ENCODE data around the gene BAIAP2L2.
A peak's percentile ranks its signal among the peaks of the same experiment; 100 is the strongest.

The BAIAP2L2 gene

DNA sequence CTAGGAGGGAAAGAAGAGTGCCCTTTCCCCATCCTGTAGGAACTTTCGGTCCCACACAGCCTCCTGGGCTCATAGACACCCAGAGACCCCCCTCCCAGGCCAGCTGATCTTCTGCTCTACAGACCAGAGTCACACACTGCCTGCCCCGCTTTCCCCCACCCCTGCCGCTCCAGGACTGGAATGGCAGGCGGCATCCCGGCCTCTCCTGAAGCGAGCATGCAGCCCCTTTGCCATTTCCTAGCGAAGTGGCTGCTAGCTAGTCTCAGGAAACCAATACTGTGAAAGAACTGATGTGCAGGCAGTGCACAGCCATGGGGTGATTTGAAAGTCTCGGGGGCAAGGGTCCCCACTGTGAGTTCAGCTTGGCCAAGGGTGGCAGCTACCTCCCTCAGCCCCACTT is 44.9 kb downstream of the BAIAP2L2 start:
- Histone ChIP-seq H3K27ac (no peak overlapping the region), H3K9ac (ENCODE audit: insufficient read length) (no peak overlapping the region), H3K9me3 (ENCODE audit: low read depth, low read length) (no peaks in the 10 kb centered on the region), H3K36me3 (ENCODE audit: insufficient read depth, low read length) (peaks cover 5% of the 10 kb centered on the region; the same call in 1 of the 2 replicates), H3K4me3 (no peak overlapping the region)
- DNase-seq (ENCODE audit: low read depth, low spot score): no peak
- TF ChIP-seq FOXP2 (optimal IDR thresholded peaks at IDR 0.05; ENCODE audit: control extremely low read depth, extremely low read length, insufficient read depth) (no peak), POLR2AphosphoS5 (IDR thresholded peaks at IDR 0.05; ENCODE audit: borderline replicate concordance, low read depth, low read length) (no peak), EZH2 (IDR thresholded peaks at IDR 0.05) (no peak)

DNA sequence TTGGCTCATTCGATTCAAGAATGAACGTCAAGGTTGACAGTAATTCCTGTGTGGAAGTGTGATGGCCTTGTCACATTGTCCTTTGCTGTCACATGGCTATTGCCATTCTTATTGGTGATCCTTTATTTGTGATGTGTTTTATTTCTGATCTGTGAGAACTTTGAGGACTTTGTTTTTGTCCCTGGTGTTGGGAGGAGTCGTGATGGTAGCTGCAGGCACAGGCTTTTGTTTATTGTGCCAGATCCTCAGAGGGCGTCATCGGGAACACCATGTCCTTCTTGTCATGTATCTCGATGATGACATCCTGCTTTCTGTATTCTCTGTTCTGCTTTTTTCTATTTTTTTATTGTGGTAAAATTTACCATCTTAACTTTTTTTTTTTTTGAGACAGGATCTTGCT is 47.7 kb downstream of the BAIAP2L2 start:
- TF ChIP-seq FOXP2 (optimal IDR thresholded peaks at IDR 0.05; ENCODE audit: control extremely low read depth, extremely low read length, insufficient read depth): no peak
- no peak for TF ChIP-seq POLR2AphosphoS5 (IDR thresholded peaks at IDR 0.05; ENCODE audit: borderline replicate concordance, low read depth, low read length)
- TF ChIP-seq EZH2 (IDR thresholded peaks at IDR 0.05): no peak
- Histone ChIP-seq H3K4me3 (no peak overlapping the region), H3K36me3 (ENCODE audit: insufficient read depth, low read length) (peaks cover 7% of the 10 kb centered on the region; the same call in 1 of the 2 replicates), H3K9ac (ENCODE audit: insufficient read length) (no peak overlapping the region), H3K27ac (no peak overlapping the region), H3K9me3 (ENCODE audit: low read depth, low read length) (no peaks in the 10 kb centered on the region)
- DNase-seq (ENCODE audit: low read depth, low spot score): no peak

DNA sequence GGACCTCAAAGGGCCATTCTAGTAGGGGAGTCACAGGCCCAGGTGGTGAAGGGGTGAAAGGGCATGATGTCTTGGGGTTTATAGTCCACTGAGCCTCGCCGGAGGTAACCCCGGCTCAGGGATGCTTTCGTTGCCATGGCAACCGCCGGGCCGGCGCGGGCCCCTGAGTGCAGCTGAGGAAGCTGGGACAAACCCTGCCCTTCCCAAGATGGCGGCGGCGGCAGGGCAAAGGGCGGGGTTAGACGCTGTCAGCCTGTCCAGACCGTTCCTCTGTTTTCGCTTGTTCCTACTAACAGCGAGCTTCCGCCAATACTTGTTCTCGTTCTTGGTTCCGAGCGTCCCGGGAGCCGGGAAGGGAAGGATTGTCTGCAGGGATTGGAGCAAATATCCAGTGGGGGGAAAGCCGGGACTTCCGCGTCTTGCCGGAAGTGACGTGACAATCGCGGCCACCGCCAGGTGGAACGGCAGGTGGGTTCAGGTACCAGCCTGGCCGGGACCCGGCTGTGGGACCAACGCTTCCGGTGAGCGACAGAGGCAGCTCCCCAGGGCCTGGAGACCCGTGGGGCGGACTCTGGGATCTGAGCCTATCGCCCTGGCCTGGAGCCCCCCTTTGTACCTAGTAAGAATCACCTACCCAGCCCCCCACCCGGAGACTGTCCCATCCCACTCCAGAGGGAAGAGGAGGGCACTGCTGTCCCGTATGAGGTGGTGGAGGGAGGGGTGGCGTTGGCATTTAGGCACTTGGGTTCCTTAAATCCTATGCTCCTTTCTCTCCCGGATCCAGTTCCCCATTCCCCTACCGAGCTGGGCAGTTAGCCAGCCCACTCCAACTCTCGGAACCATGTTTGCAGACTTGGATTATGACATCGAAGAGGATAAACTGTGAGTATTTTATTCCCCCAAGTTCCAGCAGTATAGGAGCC is 53.3 kb downstream of the BAIAP2L2 start, which contains the start of gene PICK1:
Gene PICK1 (plus strand): TSS at position 436 of the 923 bp plus-strand sequence. CDS start 406 bp downstream, at position 842.
- peak; percentile 40 for DNase-seq (ENCODE audit: low read depth, low spot score)
- Histone ChIP-seq H3K9ac (ENCODE audit: insufficient read length) (peak within 1 kb of the TSS; percentile 80), H3K4me3 (peak within 1 kb of the TSS; percentile 76), H3K27ac (peak within 1 kb of the TSS; percentile 84; the same call in 1 of the 2 replicates), H3K36me3 (ENCODE audit: insufficient read depth, low read length) (0 out of 2 replicates have a peak, but pooled peaks cover 3% of the 10 kb centered on the region), H3K9me3 (ENCODE audit: low read depth, low read length) (no peaks in the 10 kb centered on the region)
- TF ChIP-seq FOXP2 (optimal IDR thresholded peaks at IDR 0.05; ENCODE audit: control extremely low read depth, extremely low read length, insufficient read depth) (peak; percentile 43), POLR2AphosphoS5 (IDR thresholded peaks at IDR 0.05; ENCODE audit: borderline replicate concordance, low read depth, low read length) (no peak), EZH2 (IDR thresholded peaks at IDR 0.05) (no peak)

DNA sequence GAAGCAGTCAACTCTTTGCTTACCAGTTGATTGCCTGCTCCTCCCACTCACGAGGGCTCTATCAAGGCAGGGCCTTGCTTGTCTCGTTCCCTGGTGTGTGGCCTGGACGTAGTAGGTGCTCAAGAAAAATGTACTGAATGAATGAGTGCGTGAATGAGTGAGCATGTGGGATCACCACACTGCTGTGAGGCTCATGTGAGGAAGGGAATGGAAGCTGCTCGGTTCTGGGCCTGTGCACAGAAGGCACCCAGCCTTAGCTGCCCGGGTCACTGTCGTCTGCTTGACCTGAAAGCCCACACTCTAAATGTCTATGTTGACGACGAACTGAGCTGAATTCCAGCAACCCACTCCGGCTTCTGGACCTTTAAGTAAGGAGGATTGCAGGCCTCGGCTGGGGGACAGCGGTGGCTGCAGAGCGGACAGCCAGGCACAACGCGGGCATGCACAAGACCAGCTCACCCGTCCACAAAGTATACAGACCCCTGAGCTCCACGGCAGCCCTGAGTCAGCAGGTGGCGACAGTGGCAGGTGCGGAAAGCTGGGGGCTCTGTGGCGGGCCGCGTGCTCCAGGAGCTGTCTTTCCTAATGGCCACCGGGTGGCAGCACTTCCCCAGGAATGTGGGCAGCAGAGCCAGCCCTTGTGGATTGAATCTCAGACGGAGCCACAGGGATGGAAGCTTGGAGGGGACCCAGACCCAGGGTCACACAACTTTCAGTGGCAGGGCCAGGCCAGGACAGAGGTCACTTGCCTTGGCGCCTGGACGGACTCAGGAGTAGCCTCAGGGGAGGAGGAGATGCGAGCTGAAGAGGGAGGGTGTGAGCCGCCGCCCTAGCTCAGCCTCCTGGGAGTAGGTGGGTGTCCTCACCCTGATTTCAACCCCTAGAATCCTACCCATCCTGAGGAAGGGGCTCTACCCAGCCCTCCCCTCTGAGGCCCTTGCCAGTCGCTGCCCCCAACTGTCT is 58.3 kb downstream of the BAIAP2L2 start:
- no peaks in the 10 kb centered on the region for H3K36me3 ChIP-seq (ENCODE audit: insufficient read depth, low read length)
- H3K9me3 ChIP-seq (ENCODE audit: low read depth, low read length): no peaks in the 10 kb centered on the region
- H3K4me3 ChIP-seq: no peak overlapping the region
- DNase-seq (ENCODE audit: low read depth, low spot score): peak; percentile 44
- no peak overlapping the region for H3K9ac ChIP-seq (ENCODE audit: insufficient read length)
- TF ChIP-seq POLR2AphosphoS5 (IDR thresholded peaks at IDR 0.05; ENCODE audit: borderline replicate concordance, low read depth, low read length): no peak
- TF ChIP-seq FOXP2 (optimal IDR thresholded peaks at IDR 0.05; ENCODE audit: control extremely low read depth, extremely low read length, insufficient read depth): no peak
- no peak for TF ChIP-seq EZH2 (IDR thresholded peaks at IDR 0.05)
- no peak overlapping the region for H3K27ac ChIP-seq

- Histone ChIP-seq H3K9ac (ENCODE audit: insufficient read length) (no peak overlapping the region), H3K4me3 (no peak overlapping the region), H3K9me3 (ENCODE audit: low read depth, low read length) (no peaks in the 10 kb centered on the region), H3K36me3 (ENCODE audit: insufficient read depth, low read length) (no peaks in the 10 kb centered on the region), H3K27ac (no peak overlapping the region)
- DNase-seq (ENCODE audit: low read depth, low spot score): no peak
- TF ChIP-seq FOXP2 (optimal IDR thresholded peaks at IDR 0.05; ENCODE audit: control extremely low read depth, extremely low read length, insufficient read depth) (no peak), POLR2AphosphoS5 (IDR thresholded peaks at IDR 0.05; ENCODE audit: borderline replicate concordance, low read depth, low read length) (no peak), EZH2 (IDR thresholded peaks at IDR 0.05) (no peak)
These were observed 59.2 kb downstream of the BAIAP2L2 start for GRCh38 chr22:38051261-38051660.

DNA sequence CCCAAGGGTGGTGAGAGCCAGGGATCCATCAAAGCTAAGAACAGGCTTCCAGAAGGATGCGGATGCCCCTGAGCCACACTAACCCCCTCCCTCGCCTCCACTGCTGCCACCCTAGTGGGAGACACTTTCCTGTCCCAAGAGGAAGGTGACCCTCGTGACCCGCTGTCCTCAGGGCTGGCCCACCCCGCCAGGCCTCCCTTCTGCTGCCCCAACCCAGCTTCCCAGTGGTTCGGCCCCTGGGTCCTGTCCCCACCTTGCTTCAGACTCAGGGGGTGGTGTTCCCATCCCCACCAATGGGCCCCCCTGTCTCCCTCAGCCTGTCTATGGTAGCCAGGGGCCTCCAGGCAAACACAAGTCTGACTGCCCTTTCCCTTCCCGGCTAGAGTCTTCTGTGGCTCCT is 59.8 kb downstream of the BAIAP2L2 start:
- no peak for DNase-seq (ENCODE audit: low read depth, low spot score)
- no peaks in the 10 kb centered on the region for H3K9me3 ChIP-seq (ENCODE audit: low read depth, low read length)
- TF ChIP-seq EZH2 (IDR thresholded peaks at IDR 0.05): no peak
- no peak for TF ChIP-seq POLR2AphosphoS5 (IDR thresholded peaks at IDR 0.05; ENCODE audit: borderline replicate concordance, low read depth, low read length)
- no peak overlapping the region for H3K9ac ChIP-seq (ENCODE audit: insufficient read length)
- H3K36me3 ChIP-seq (ENCODE audit: insufficient read depth, low read length): no peaks in the 10 kb centered on the region
- no peak overlapping the region for H3K4me3 ChIP-seq
- no peak overlapping the region for H3K27ac ChIP-seq

DNA sequence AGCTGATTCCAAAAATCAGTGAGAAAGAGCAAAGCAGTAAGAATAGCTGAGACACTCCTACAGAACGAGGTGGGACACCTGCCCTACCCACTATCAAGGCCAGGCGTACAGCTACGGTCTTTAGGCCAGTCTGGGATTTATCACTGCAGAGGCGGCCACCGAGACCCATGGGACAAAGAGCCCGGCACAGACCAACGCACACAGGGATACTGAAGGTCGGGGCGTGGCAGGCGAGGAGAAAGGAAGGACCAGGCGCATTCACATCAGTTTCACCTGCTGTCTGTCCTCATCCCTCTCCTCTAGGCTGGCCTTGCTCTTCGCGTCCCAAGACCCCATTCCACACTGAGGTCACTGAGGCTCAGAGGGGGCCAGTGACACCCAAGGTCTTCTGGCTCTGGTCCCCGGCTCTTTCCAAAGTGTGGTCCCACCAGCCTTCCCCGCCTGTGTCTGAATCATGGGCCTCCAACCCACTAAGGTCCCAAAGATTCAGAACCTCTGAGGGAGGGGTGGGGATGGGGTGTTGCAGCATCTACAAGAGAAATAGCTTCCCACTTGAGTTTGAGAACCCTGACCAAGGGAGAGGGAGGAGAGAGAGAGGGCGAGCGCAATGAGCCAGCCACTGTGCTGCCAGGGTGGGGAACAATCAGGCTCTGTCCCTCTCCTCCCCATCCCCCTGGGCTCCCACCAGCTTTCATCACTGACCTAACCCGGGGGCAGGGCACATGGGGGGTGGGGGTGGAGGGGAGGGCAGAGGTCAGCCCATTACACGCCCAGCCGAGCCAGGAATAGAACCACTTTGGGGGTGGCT is 60.5 kb downstream of the BAIAP2L2 start:
- no peaks in the 10 kb centered on the region for H3K9me3 ChIP-seq (ENCODE audit: low read depth, low read length)
- H3K9ac ChIP-seq (ENCODE audit: insufficient read length): no peak overlapping the region
- no peak for DNase-seq (ENCODE audit: low read depth, low spot score)
- H3K27ac ChIP-seq: no peak overlapping the region
- TF ChIP-seq FOXP2 (optimal IDR thresholded peaks at IDR 0.05; ENCODE audit: control extremely low read depth, extremely low read length, insufficient read depth) (no peak), POLR2AphosphoS5 (IDR thresholded peaks at IDR 0.05; ENCODE audit: borderline replicate concordance, low read depth, low read length) (no peak), EZH2 (IDR thresholded peaks at IDR 0.05) (no peak)
- H3K4me3 ChIP-seq: no peak overlapping the region
- no peaks in the 10 kb centered on the region for H3K36me3 ChIP-seq (ENCODE audit: insufficient read depth, low read length)

All from SK-N-MC (cell line).